GM10266 (cell line): ENCODE results near the gene OPTC.

ENCODE experiments used
- DNase-seq: peaks from one replicate; pipeline ENCODE4 v3.0.0; 2012; ENCODE audit errors: extremely low spot score
- CTCF ChIP-seq: IDR thresholded peaks from 2 replicates; pipeline ENCODE4 v1.5.1; 2012; ENCODE audit warnings: mild to moderate bottlenecking, low read depth; ENCODE audit not compliant: control insufficient read depth, insufficient read depth; ENCODE audit errors: missing control alignments

The OPTC gene

GRCh38 chr1:203451836-203452784 is 41.8 kb upstream of the OPTC start:
- no peak for TF ChIP-seq CTCF
- DNase-seq, result no peak

- no peak for DNase-seq
- no peak for TF ChIP-seq CTCF
Observed at GRCh38 chr1:203453016-203453415, 40.9 kb upstream of the OPTC start.

GRCh38 chr1:203453616-203454015 is 40.3 kb upstream of the OPTC start:
- TF ChIP-seq CTCF, result no peak
- DNase-seq, result no peak

GRCh38 chr1:203454986-203455471 is 38.9 kb upstream of the OPTC start:
- no peak for DNase-seq
- no peak for TF ChIP-seq CTCF

- no peak for DNase-seq
- TF ChIP-seq CTCF, result no peak
Observed at GRCh38 chr1:203455706-203456105, 38.2 kb upstream of the OPTC start.

GRCh38 chr1:203456577-203456976 is 37.4 kb upstream of the OPTC start:
- no peak for TF ChIP-seq CTCF

GRCh38 chr1:203458078-203458477 is 35.9 kb upstream of the OPTC start:
- no peak for TF ChIP-seq CTCF
- no peak for DNase-seq

More at GRCh38 chr1:203456577-203456976, 37.4 kb upstream of the OPTC start:
- no peak for DNase-seq
